ENCODE results near the gene JKAMP. TPM values are rescaled to one million over a fixed set of nuclear protein-coding genes. Genes with fewer than 3 reads are reported as not detected.

Gene JKAMP
- total and polyA plus RNA-seq, 2 of the 8 experiments (the other 6 are each of a cell fraction or from before 2014, with no cell fraction given) = 34.9 to 182 TPM

GRCh38 chr14:59483819-59484638 lies at the start of gene JKAMP, which contains the start of gene L3HYPDH (continued):
- TF ChIP-seq ATF2 (IDR thresholded peaks at IDR 0.05; ENCODE audit: low read length) (no peak), ZNF274 (IDR thresholded peaks at IDR 0.05; ENCODE audit: borderline replicate concordance, extremely low read depth, low read length) (no peak), JUN (IDR thresholded peaks at IDR 0.05; ENCODE audit: low read depth, low read length) (no peak), RAD21 (IDR thresholded peaks at IDR 0.05 in 1 of 2, conservative IDR thresholded peaks at IDR 0.05 in 1 of 2; ENCODE audit: low read depth in 2 of 2, low read length in 2 of 2) (peak in 1 of 2 experiments; percentile 7; a peak in 2 of 4 replicates), SP1 (IDR thresholded peaks at IDR 0.05; ENCODE audit: low read depth, low read length) (no peak; the same call in 1 of the 2 replicates), MAX (IDR thresholded peaks at IDR 0.05) (peak; percentile 99), RNF2 (IDR thresholded peaks at IDR 0.05; ENCODE audit: borderline replicate concordance, low read depth, low read length, missing control alignments, poor library complexity, severe bottlenecking) (no peak), POLR2A (IDR thresholded peaks at IDR 0.05; ENCODE audit: control extremely low read depth in 1 of 2, low read depth in 2 of 2, low read length in 2 of 2) (peak; percentile 79 to 91), SAP30 (IDR thresholded peaks at IDR 0.05; ENCODE audit: insufficient read depth, insufficient replicate concordance, low read length) (no peak), MAFK (IDR thresholded peaks at IDR 0.05; ENCODE audit: low read depth, low read length) (no peak), CBX8 (IDR thresholded peaks at IDR 0.05; ENCODE audit: borderline replicate concordance, low read depth, low read length) (no peak)

All from H1 (cell line).